Esophagus (tissue), 2 donors: ENCODE measurements around the gene ANO9. TPM values are rescaled to one million over a fixed set of nuclear protein-coding genes. Genes with fewer than 3 reads are reported as not detected.
"Not testable (repeated sequence)": the region's sequence is repeated elsewhere in the genome, so short reads cannot be mapped to it uniquely, and the experiment has no call there.

Source experiments
- H3K27ac ChIP-seq, 2 donors: one replicate each; pipeline ENCODE4 v1.5.1; 2013; ENCODE audit warnings: low read depth in 2 of 2, mild to moderate bottlenecking in 2 of 2, inconsistent platforms in 1 of 2, low read length in 1 of 2, moderate library complexity in 1 of 2
- H3K27me3 ChIP-seq, 2 donors: one replicate each; pipeline ENCODE4 v1.6.1; 2013; ENCODE audit warnings: low read length in 2 of 2, control low read depth in 1 of 2, mild to moderate bottlenecking in 1 of 2; ENCODE audit not compliant: insufficient read depth in 2 of 2, control insufficient read depth in 1 of 2
- H3K36me3 ChIP-seq, 2 donors: one replicate each; pipeline ENCODE4 v1.6.1; 2013; ENCODE audit warnings: low read length in 1 of 2; ENCODE audit not compliant: control insufficient read depth in 2 of 2, insufficient read depth in 2 of 2
- H3K4me1 ChIP-seq, 2 donors: one replicate each; pipeline ENCODE4 v1.6.1; 2013; ENCODE audit warnings: low read length in 1 of 2; ENCODE audit not compliant: control insufficient read depth in 2 of 2, insufficient read depth in 2 of 2
- H3K4me3 ChIP-seq, 2 donors: one replicate each; pipeline ENCODE4 v1.5.1; 2013; ENCODE audit warnings: low read length in 2 of 2, mild to moderate bottlenecking in 2 of 2, low read depth in 1 of 2, moderate library complexity in 1 of 2
- H3K9me3 ChIP-seq, 2 donors: one replicate each; pipeline ENCODE4 v1.6.1; 2013; ENCODE audit warnings: mild to moderate bottlenecking in 2 of 2, low read depth in 1 of 2, low read length in 1 of 2, moderate library complexity in 1 of 2; ENCODE audit not compliant: control insufficient read depth in 2 of 2, insufficient read depth in 1 of 2
- WGBS, 2 donors: extraction: QIAGEN DNeasy Blood & Tissue Kit; methylation state at CpG; one replicate each; pipeline ENCODE4 v1.1.7; 2013; 5-methylcytosine and 5-hydroxymethylcytosine counted together
- polyA plus RNA-seq, 2 donors: library from polyadenylated mRNA; stranded (reverse); fragments of 200-250 nt; gene quantifications; one replicate each; pipeline ENCODE4 v1.2.3, GENCODE V29; 2013
- donor health status: healthy with polysubstance abuse.
- donor health status: Bipolar disorder and iron deficiency.

Gene ANO9
- polyA plus RNA-seq, 2 donors, result 18.1 to 40.4 TPM

GRCh38 chr11:438101-438844 is 3.5 kb downstream of the ANO9 start:
- H3K4me3 ChIP-seq, result no peak overlapping the region
- peaks cover 0 to 2% of the 10 kb centered on the region in 2 donors for H3K36me3 ChIP-seq
- H3K27ac ChIP-seq, result no peak overlapping the region
- peaks cover 0 to 11% of the 10 kb centered on the region in 2 donors for H3K4me1 ChIP-seq
- 83 to 84% methylated on average over 21 of the region's 21 CpGs for WGBS, 2 donors
- no peaks in the 10 kb centered on the region for H3K9me3 ChIP-seq
- H3K27me3 ChIP-seq, result no peaks in the 10 kb centered on the region

GRCh38 chr11:437228-437870 is 4.5 kb downstream of the ANO9 start:
- Histone ChIP-seq H3K4me3 (no peak overlapping the region), H3K27ac (no peak overlapping the region), H3K9me3 (no peaks in the 10 kb centered on the region), H3K27me3 (no peaks in the 10 kb centered on the region), H3K36me3 (peaks cover 0 to 10% of the 10 kb centered on the region in 2 donors), H3K4me1 (peaks cover 0 to 11% of the 10 kb centered on the region in 2 donors)
- WGBS, 2 donors, result 81 to 86% methylated on average over 17 of the region's 17 CpGs

GRCh38 chr11:434999-435740 is 6.6 kb downstream of the ANO9 start:
- not testable (repeated sequence) for H3K4me1 ChIP-seq, H3K27ac ChIP-seq, H3K27me3 ChIP-seq, H3K9me3 ChIP-seq, H3K4me3 ChIP-seq
- WGBS, 2 donors, result 95 to 96% methylated on average over 1 of the region's 1 CpG
- H3K36me3 ChIP-seq, result peaks cover 0 to 14% of the 10 kb centered on the region in 2 donors

- Histone ChIP-seq H3K27ac (no peak overlapping the region), H3K4me1 (no peaks in the 10 kb centered on the region), H3K36me3 (peaks cover 0 to 14% of the 10 kb centered on the region in 2 donors), H3K27me3 (no peaks in the 10 kb centered on the region), H3K9me3 (no peaks in the 10 kb centered on the region), H3K4me3 (no peak overlapping the region)
- WGBS, 2 donors, result 81 to 90% methylated on average over 16 of the region's 16 CpGs
Measured at GRCh38 chr11:434496-434895, 7.3 kb downstream of the ANO9 start.

- 90 to 93% methylated on average over 19 to 20 of the region's 20 CpGs for WGBS, 2 donors
- H3K27me3 ChIP-seq, result no peaks in the 10 kb centered on the region
- H3K27ac ChIP-seq, result no peak overlapping the region
- H3K4me3 ChIP-seq, result no peak overlapping the region
- peaks cover 0 to 14% of the 10 kb centered on the region in 2 donors for H3K36me3 ChIP-seq
- H3K4me1 ChIP-seq, result no peaks in the 10 kb centered on the region
- H3K9me3 ChIP-seq, result no peaks in the 10 kb centered on the region
Measured at GRCh38 chr11:433641-434040, 8.2 kb downstream of the ANO9 start.

- peaks cover 0 to 14% of the 10 kb centered on the region in 2 donors for H3K36me3 ChIP-seq
- H3K27me3 ChIP-seq, result no peaks in the 10 kb centered on the region
- H3K27ac ChIP-seq, result no peak overlapping the region
- no peaks in the 10 kb centered on the region for H3K9me3 ChIP-seq
- no peak overlapping the region for H3K4me3 ChIP-seq
- 91 to 95% methylated on average over 13 to 17 of the region's 17 CpGs for WGBS, 2 donors
- no peaks in the 10 kb centered on the region for H3K4me1 ChIP-seq
Measured at GRCh38 chr11:433111-433510, 8.7 kb downstream of the ANO9 start.

- WGBS, 2 donors, result 93% methylated on average over 20 of the region's 20 CpGs
- no peaks in the 10 kb centered on the region for H3K4me1 ChIP-seq
- no peak overlapping the region for H3K4me3 ChIP-seq
- no peaks in the 10 kb centered on the region for H3K27me3 ChIP-seq
- no peaks in the 10 kb centered on the region for H3K9me3 ChIP-seq
- no peak overlapping the region for H3K27ac ChIP-seq
- H3K36me3 ChIP-seq, result peaks cover 0 to 14% of the 10 kb centered on the region in 2 donors
Measured at GRCh38 chr11:432501-433100, 9.2 kb downstream of the ANO9 start.

- 91 to 94% methylated on average over 13 of the region's 13 CpGs for WGBS, 2 donors
- Histone ChIP-seq H3K36me3 (peaks cover 0 to 14% of the 10 kb centered on the region in 2 donors), H3K9me3 (no peaks in the 10 kb centered on the region), H3K27me3 (no peaks in the 10 kb centered on the region), H3K4me1 (no peaks in the 10 kb centered on the region), H3K4me3 (no peak overlapping the region), H3K27ac (no peak overlapping the region)
Measured at GRCh38 chr11:431921-432320, 9.9 kb downstream of the ANO9 start.

- H3K27me3 ChIP-seq, result no peaks in the 10 kb centered on the region
- H3K27ac ChIP-seq, result no peak overlapping the region
- H3K4me1 ChIP-seq, result no peaks in the 10 kb centered on the region
- H3K36me3 ChIP-seq, result peaks cover 0 to 14% of the 10 kb centered on the region in 2 donors
- H3K9me3 ChIP-seq, result no peaks in the 10 kb centered on the region
- H3K4me3 ChIP-seq, result no peak overlapping the region
- WGBS, 2 donors, result 65 to 67% methylated on average over 24 to 25 of the region's 25 CpGs
Measured at GRCh38 chr11:429931-430456, 11.8 kb downstream of the ANO9 start.
